DMS 273 (cell line): Measurements from ENCODE around the gene CACNA2D2.

ENCODE experiments used
- DNase-seq: peaks from one replicate; lab custom pipeline; 2025; ENCODE audit not compliant: unreplicated experiment; lab: John Stamatoyannopoulos, UW

The CACNA2D2 gene

GRCh38 chr3:50319181-50319893 is 184.1 kb downstream of the CACNA2D2 start:
- DNase-seq = no peak

- no peak for DNase-seq
Measured at GRCh38 chr3:50318615-50319014, 184.8 kb downstream of the CACNA2D2 start.

- no peak for DNase-seq
Measured at GRCh38 chr3:50318163-50318562, 185.3 kb downstream of the CACNA2D2 start.

- no peak for DNase-seq
Measured at GRCh38 chr3:50317300-50317699, 186.1 kb downstream of the CACNA2D2 start.

- DNase-seq = peak; percentile 37
Measured at GRCh38 chr3:50316657-50317242, 186.7 kb downstream of the CACNA2D2 start.

GRCh38 chr3:50314816-50315215 is 188.6 kb downstream of the CACNA2D2 start:
- no peak for DNase-seq

GRCh38 chr3:50314342-50314741 is 189.1 kb downstream of the CACNA2D2 start:
- no peak for DNase-seq
